Testis (tissue), 3 donors: Measurements from ENCODE around the gene ADPRHL1. TPM values are rescaled to one million over a fixed set of nuclear protein-coding genes. Genes with fewer than 3 reads are reported as not detected.

Experiments
- DNase-seq: peaks from one replicate; pipeline ENCODE4 v3.0.0-alpha.2; 2019
- H3K27ac ChIP-seq, 2 donors: fragments of 200-600 bp; sonication (generic); one replicate each; pipeline ENCODE4 v1.5.1; 2019
- H3K27me3 ChIP-seq: fragments of 200-600 bp; sonication (generic); one replicate; pipeline ENCODE4 v1.5.1; 2019
- H3K36me3 ChIP-seq: fragments of 200-600 bp; sonication (generic); one replicate; pipeline ENCODE4 v1.5.1; 2017; ENCODE audit warnings: low read depth; ENCODE audit errors: missing control alignments
- H3K4me1 ChIP-seq: fragments of 200-600 bp; sonication (generic); one replicate; pipeline ENCODE4 v1.5.1; 2019
- H3K4me3 ChIP-seq, 2 donors: fragments of 200-600 bp; sonication (generic); one replicate each; pipeline ENCODE4 v1.5.1; 2017 to 2019
- H3K9me3 ChIP-seq: fragments of 200-600 bp; sonication (generic); one replicate; pipeline ENCODE4 v1.5.1; 2017
- CTCF ChIP-seq, 3 experiments: fragments of 450-650 bp in 2 of 3; fragments of 200-600 bp in 1 of 3; sonication (generic) in 1 of 3; IDR thresholded peaks; one replicate each; pipeline ENCODE4 v1.5.1; 2016 to 2019; ENCODE audit warnings: antibody characterized with exemption in 3 of 3, mild to moderate bottlenecking in 2 of 3, moderate library complexity in 1 of 3
- POLR2A ChIP-seq: fragments of 450-650 bp; IDR thresholded peaks from one replicate; pipeline ENCODE4 v1.6.1; 2017; ENCODE audit warnings: antibody characterized with exemption, mild to moderate bottlenecking, moderate library complexity
- WGBS, 2 donors: methylation state at CpG; one replicate each; pipeline ENCODE4 v1.1.5; 2018; 5-methylcytosine and 5-hydroxymethylcytosine counted together
- intact Hi-C: fragments of 100-400 bp; cut with DNase I; formaldehyde crosslinking; loops from one replicate; pipeline ENCODE4 v1.15.1; 2023; ENCODE audit warnings: low total_unique reads
- polyA plus RNA-seq: library from polyadenylated mRNA; stranded (reverse); fragments of 350-450 nt; fragmentation: Illumina TruSeq; extraction: RNeasy Lipid Tissue Mini Kit (QIAGEN cat#74804); gene quantifications from one replicate; pipeline ENCODE4 v1.2.3, GENCODE V29; 2014; ENCODE audit warnings: low read depth, low replicate concordance; ENCODE audit not compliant: insufficient read depth
- total RNA-seq, 2 donors: library from RNA; depleted of rRNA; stranded (reverse); fragments of >200 nt; gene quantifications; one replicate each; pipeline ENCODE4 v1.2.3, GENCODE V29; 2016

ADPRHL1 gene
- total and polyA plus RNA-seq, 3 donors from 2014 or later: 6.2 to 9.3 (median 6.6) TPM

- H3K36me3 ChIP-seq: no peaks in the 10 kb centered on the region
- peak; percentile 51 for DNase-seq
- no peak overlapping the region for H3K27ac ChIP-seq
- H3K27me3 ChIP-seq: no peaks in the 10 kb centered on the region
- TF ChIP-seq CTCF (IDR thresholded peaks at IDR 0.05) (peak; percentile 32 to 42 (median 34)), POLR2A (no peak)
- no peaks in the 10 kb centered on the region for H3K9me3 ChIP-seq
- peaks cover under 1% of the 10 kb centered on the region for H3K4me1 ChIP-seq
- intact Hi-C loops: loop anchor here (10.0 kb wide), 1 partner anchor 96 kb away; no protein-coding TSS in a partner anchor
- H3K4me3 ChIP-seq: no peak overlapping the region
- 65 to 80% methylated on average over 19 to 23 of the region's 23 CpGs for WGBS, 2 donors
Measured at GRCh38 chr13:113458253-113459065, 5.2 kb upstream of the ADPRHL1 start.

GRCh38 chr13:113457510-113457909 lies 4.2 kb upstream of the ADPRHL1 start:
- no peak for TF ChIP-seq CTCF (IDR thresholded peaks at IDR 0.05)
- no peak for TF ChIP-seq POLR2A
- no peaks in the 10 kb centered on the region for H3K36me3 ChIP-seq
- 92 to 96% methylated on average over 25 to 27 of the region's 27 CpGs for WGBS, 2 donors
- H3K27ac ChIP-seq: no peak overlapping the region
- peaks cover 3% of the 10 kb centered on the region for H3K4me1 ChIP-seq
- no peaks in the 10 kb centered on the region for H3K9me3 ChIP-seq
- intact Hi-C loops: loop anchor here (10.0 kb wide), 1 partner anchor 97 kb away; no protein-coding TSS in a partner anchor
- H3K27me3 ChIP-seq: no peaks in the 10 kb centered on the region
- no peak for DNase-seq
- H3K4me3 ChIP-seq: no peak overlapping the region

DNA sequence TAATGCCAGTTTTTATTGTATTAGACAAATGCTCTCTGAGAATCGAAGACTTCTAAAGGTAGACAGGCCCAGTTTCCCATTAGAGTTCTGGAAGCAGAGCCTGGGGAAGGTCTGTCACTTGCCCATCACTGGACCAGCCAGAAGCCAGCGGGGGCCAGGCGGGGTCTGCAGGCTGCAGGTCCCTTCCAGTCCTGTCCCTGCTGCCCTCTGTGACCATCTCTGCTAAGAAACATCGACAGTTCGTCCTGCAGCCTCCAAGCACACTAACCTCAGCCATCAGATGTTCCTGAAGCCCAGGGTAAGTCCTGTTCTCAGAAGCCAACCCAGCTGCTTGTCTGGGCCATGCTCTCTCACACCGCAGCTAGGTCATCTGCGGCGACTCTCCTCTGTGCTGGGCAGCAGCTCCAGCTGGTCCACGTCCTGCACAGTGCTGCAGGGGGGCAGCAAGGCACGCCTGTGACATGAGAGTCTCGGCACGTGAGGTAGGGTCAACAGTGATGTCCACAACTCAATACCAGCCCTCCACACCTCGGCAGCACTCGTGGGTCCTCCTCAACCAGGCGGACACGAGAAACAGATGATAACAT lies 2.9 kb upstream of the ADPRHL1 start:
- H3K27ac ChIP-seq: no peak overlapping the region
- peaks cover 11% of the 10 kb centered on the region for H3K4me1 ChIP-seq
- no peaks in the 10 kb centered on the region for H3K9me3 ChIP-seq
- WGBS, 2 donors: 90 to 94% methylated on average over 11 to 16 of the region's 16 CpGs
- no peaks in the 10 kb centered on the region for H3K36me3 ChIP-seq
- no peak for DNase-seq
- H3K4me3 ChIP-seq: no peak overlapping the region
- no peaks in the 10 kb centered on the region for H3K27me3 ChIP-seq
- intact Hi-C loops: loop anchor here (10.0 kb wide), 1 partner anchor 99 kb away; no protein-coding TSS in a partner anchor
- TF ChIP-seq CTCF (IDR thresholded peaks at IDR 0.05) (no peak), POLR2A (no peak)

GRCh38 chr13:113455384-113455783 lies 2.1 kb upstream of the ADPRHL1 start:
- Histone ChIP-seq H3K9me3 (no peaks in the 10 kb centered on the region), H3K27ac (no peak overlapping the region), H3K4me1 (peaks cover 11% of the 10 kb centered on the region), H3K27me3 (no peaks in the 10 kb centered on the region), H3K4me3 (no peak overlapping the region), H3K36me3 (no peaks in the 10 kb centered on the region)
- TF ChIP-seq CTCF (IDR thresholded peaks at IDR 0.05) (no peak), POLR2A (no peak)
- WGBS, 2 donors: 91 to 93% methylated on average over 12 to 18 of the region's 18 CpGs
- intact Hi-C loops: loop anchor here (10.0 kb wide), 1 partner anchor 99 kb away; no protein-coding TSS in a partner anchor
- DNase-seq: no peak
